ENCODE results near the gene CLIP2. TPM values are rescaled to one million over a fixed set of nuclear protein-coding genes. Genes with fewer than 3 reads are reported as not detected.

Gene CLIP2
- total RNA-seq, 1 donor from 2014 or later, result 14.5 TPM

Other genes with a start within 250 kb of the CLIP2 start
- 47.8 and 49.9 TPM in 2 replicates for gene LIMK1, start 205.6 kb upstream of the CLIP2 start, total RNA-seq
- gene EIF4H, start 115.1 kb upstream of the CLIP2 start, total RNA-seq, result 304 and 308 TPM in 2 replicates
- 0.78 and 1.2 TPM in 2 replicates for gene LAT2, start 79.4 kb upstream of the CLIP2 start, total RNA-seq
- 12.1 and 13.0 TPM in 2 replicates for gene RFC2, start 35.0 kb upstream of the CLIP2 start, total RNA-seq
- 21.0 and 29.2 TPM in 2 replicates for gene GTF2IRD1, start 164.5 kb downstream of the CLIP2 start, total RNA-seq

Measured in myocyte (in vitro differentiated cells).